Measurements from ENCODE around the gene CCL18. TPM values are rescaled to one million over a fixed set of nuclear protein-coding genes. Genes with fewer than 3 reads are reported as not detected.
"Not testable (repeated sequence)": the region's sequence is repeated elsewhere in the genome, so short reads cannot be mapped to it uniquely, and the experiment has no call there.

Gene CCL18
- total RNA-seq, 4 donors from 2014 or later = 0.69 TPM; not detected in 3

- Histone ChIP-seq H3K4me3 (no peak overlapping the region), H3K27ac (no peak overlapping the region), H3K9me3 (no peaks in the 10 kb centered on the region), H3K4me1 (no peaks in the 10 kb centered on the region), H3K36me3 (no peaks in the 10 kb centered on the region), H3K27me3 (no peaks in the 10 kb centered on the region)
- TF ChIP-seq CTCF (IDR thresholded peaks at IDR 0.05) = no peak
- no peak for TF ChIP-seq POLR2A (IDR thresholded peaks at IDR 0.05)
- intact Hi-C loops (cut with DNase I; ENCODE audit: low total_unique reads) = no loop called here
- DNase-seq = no peak
These were observed 21.7 kb downstream of the CCL18 start for GRCh38 chr17:36085765-36086164.

- Histone ChIP-seq H3K9me3 (no peaks in the 10 kb centered on the region), H3K4me3 (no peak overlapping the region), H3K27ac (no peak overlapping the region), H3K27me3 (no peaks in the 10 kb centered on the region), H3K36me3 (no peaks in the 10 kb centered on the region), H3K4me1 (no peaks in the 10 kb centered on the region)
- no peak for DNase-seq
- intact Hi-C loops (cut with DNase I; ENCODE audit: low total_unique reads) = no loop called here
- no peak for TF ChIP-seq CTCF (IDR thresholded peaks at IDR 0.05)
- TF ChIP-seq POLR2A (IDR thresholded peaks at IDR 0.05) = no peak
These were observed 22.7 kb downstream of the CCL18 start for GRCh38 chr17:36086791-36087190.

- intact Hi-C loops (cut with DNase I; ENCODE audit: low total_unique reads); DNase-seq; H3K4me3 ChIP-seq; H3K4me1 ChIP-seq; H3K27ac ChIP-seq; H3K27me3 ChIP-seq; H3K36me3 ChIP-seq; H3K9me3 ChIP-seq: not testable (repeated sequence)
These were observed 23.4 kb downstream of the CCL18 start for GRCh38 chr17:36087471-36087870.

GRCh38 chr17:36087897-36088572 lies 24.0 kb downstream of the CCL18 start:
- not testable (repeated sequence) for H3K27me3 ChIP-seq

GRCh38 chr17:36088670-36089338 lies 24.7 kb downstream of the CCL18 start:
- H3K4me1 ChIP-seq = no peaks in the 10 kb centered on the region
- DNase-seq = no peak
- H3K27ac ChIP-seq = no peak overlapping the region
- no peaks in the 10 kb centered on the region for H3K9me3 ChIP-seq
- H3K36me3 ChIP-seq = no peaks in the 10 kb centered on the region
- no peaks in the 10 kb centered on the region for H3K27me3 ChIP-seq
- no peak for TF ChIP-seq POLR2A (IDR thresholded peaks at IDR 0.05)
- no peak for TF ChIP-seq CTCF (IDR thresholded peaks at IDR 0.05)
- H3K4me3 ChIP-seq = no peak overlapping the region
- intact Hi-C loops (cut with DNase I; ENCODE audit: low total_unique reads) = no loop called here

More at GRCh38 chr17:36087897-36088572, 24.0 kb downstream of the CCL18 start:
- DNase-seq; H3K36me3 ChIP-seq; H3K27ac ChIP-seq; H3K4me1 ChIP-seq; intact Hi-C loops (cut with DNase I; ENCODE audit: low total_unique reads); H3K9me3 ChIP-seq; H3K4me3 ChIP-seq: not testable (repeated sequence)

GRCh38 chr17:36089339-36089865 lies 25.3 kb downstream of the CCL18 start:
- no peaks in the 10 kb centered on the region for H3K4me1 ChIP-seq
- H3K9me3 ChIP-seq = no peaks in the 10 kb centered on the region
- intact Hi-C loops (cut with DNase I; ENCODE audit: low total_unique reads) = no loop called here
- no peak for DNase-seq
- no peak overlapping the region for H3K4me3 ChIP-seq
- no peaks in the 10 kb centered on the region for H3K36me3 ChIP-seq
- no peak overlapping the region for H3K27ac ChIP-seq
- H3K27me3 ChIP-seq = no peaks in the 10 kb centered on the region
- TF ChIP-seq CTCF (IDR thresholded peaks at IDR 0.05) (no peak), POLR2A (IDR thresholded peaks at IDR 0.05) (no peak)

Measured in uterus (tissue), 4 donors.